Measurements from ENCODE around the gene ZNF146.

DNA sequence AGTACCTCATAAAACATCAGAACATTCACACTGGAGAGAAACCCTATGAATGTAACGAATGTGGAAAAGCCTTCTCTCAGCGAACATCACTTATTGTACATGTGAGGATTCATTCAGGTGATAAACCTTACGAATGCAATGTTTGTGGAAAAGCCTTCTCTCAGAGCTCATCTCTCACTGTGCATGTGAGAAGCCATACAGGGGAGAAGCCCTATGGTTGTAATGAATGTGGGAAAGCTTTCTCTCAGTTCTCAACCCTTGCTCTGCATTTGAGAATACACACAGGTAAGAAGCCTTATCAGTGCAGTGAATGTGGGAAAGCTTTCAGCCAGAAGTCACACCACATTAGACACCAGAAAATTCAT lies 22.0 kb downstream of the ZNF146 start:
- TF ChIP-seq CTCF (IDR thresholded peaks at IDR 0.05) (no peak), POLR2A (IDR thresholded peaks at IDR 0.05) (no peak), POLR2AphosphoS5 (IDR thresholded peaks at IDR 0.05) (no peak)

All from upper lobe of left lung (tissue), 4 donors.